ENCODE measurements around the gene TUBB. TPM values are rescaled to one million over a fixed set of nuclear protein-coding genes. Genes with fewer than 3 reads are reported as not detected.

The TUBB gene
- total and polyA plus RNA-seq, 9 of the 15 experiments (the other 6 are each of a cell fraction or from before 2014, with no cell fraction given), result 971 to 2,870 (median 1,478) TPM

DNA sequence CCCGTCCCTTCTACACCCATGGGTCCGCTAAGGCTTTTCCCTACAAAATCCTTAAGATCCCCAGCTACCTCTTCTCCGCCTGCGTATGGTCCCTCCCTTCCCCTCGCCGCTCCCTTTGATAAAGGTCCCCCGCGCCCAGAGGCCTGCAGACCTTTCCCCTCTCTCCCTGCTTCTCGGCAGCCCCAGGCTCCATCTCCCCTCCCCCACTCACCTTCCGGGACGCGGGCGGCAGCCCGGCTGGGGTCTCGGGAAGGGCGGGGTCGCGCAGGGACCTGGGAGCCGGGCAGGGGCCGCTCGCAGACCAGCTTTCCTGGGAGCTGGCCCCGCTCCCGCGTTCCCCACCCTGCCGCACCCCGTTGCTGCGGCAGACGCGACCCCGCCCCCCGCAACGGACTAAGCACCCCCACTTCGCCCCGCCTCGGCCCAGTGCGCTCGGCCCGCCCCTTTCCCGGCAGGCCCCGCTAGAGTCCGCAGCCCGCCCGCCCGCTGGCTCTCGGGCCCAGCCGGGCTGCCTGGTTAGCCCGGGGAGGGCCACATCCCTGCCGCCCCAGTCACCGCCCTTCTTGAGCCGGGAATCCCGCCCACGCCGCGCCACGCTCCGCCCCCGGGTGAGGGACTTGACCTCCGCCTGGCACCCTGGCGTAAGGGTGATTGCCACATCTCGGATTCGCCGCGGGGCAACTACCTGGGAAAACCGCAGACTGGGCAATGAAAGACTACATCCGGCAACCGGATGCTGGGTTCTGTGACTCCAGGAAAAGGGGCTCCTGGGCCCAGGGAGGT, 22.4 kb downstream of the TUBB start, which contains the start of gene FLOT1 (continued):
- TF ChIP-seq, protein P1, sequence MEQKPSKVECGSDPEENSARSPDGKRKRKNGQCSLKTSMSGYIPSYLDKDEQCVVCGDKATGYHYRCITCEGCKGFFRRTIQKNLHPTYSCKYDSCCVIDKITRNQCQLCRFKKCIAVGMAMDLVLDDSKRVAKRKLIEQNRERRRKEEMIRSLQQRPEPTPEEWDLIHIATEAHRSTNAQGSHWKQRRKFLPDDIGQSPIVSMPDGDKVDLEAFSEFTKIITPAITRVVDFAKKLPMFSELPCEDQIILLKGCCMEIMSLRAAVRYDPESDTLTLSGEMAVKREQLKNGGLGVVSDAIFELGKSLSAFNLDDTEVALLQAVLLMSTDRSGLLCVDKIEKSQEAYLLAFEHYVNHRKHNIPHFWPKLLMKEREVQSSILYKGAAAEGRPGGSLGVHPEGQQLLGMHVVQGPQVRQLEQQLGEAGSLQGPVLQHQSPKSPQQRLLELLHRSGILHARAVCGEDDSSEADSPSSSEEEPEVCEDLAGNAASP (IDR thresholded peaks at IDR 0.05), result no peak
- peak; percentile 84 for TF ChIP-seq ERF (CRISPR knock-in tag; IDR thresholded peaks at IDR 0.05)
- TF ChIP-seq EHMT2 (IDR thresholded peaks at IDR 0.05), result no peak
- TF ChIP-seq, protein P2, sequence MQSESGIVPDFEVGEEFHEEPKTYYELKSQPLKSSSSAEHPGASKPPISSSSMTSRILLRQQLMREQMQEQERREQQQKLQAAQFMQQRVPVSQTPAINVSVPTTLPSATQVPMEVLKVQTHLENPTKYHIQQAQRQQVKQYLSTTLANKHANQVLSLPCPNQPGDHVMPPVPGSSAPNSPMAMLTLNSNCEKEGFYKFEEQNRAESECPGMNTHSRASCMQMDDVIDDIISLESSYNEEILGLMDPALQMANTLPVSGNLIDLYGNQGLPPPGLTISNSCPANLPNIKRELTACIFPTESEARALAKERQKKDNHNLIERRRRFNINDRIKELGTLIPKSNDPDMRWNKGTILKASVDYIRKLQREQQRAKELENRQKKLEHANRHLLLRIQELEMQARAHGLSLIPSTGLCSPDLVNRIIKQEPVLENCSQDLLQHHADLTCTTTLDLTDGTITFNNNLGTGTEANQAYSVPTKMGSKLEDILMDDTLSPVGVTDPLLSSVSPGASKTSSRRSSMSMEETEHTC (IDR thresholded peaks at IDR 0.05), result no peak
- TF ChIP-seq, protein P3, sequence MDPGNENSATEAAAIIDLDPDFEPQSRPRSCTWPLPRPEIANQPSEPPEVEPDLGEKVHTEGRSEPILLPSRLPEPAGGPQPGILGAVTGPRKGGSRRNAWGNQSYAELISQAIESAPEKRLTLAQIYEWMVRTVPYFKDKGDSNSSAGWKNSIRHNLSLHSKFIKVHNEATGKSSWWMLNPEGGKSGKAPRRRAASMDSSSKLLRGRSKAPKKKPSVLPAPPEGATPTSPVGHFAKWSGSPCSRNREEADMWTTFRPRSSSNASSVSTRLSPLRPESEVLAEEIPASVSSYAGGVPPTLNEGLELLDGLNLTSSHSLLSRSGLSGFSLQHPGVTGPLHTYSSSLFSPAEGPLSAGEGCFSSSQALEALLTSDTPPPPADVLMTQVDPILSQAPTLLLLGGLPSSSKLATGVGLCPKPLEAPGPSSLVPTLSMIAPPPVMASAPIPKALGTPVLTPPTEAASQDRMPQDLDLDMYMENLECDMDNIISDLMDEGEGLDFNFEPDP (CRISPR knock-in tag; IDR thresholded peaks at IDR 0.05), result no peak
- TF ChIP-seq ZNF584 (CRISPR knock-in tag; IDR thresholded peaks at IDR 0.05; ENCODE audit: low read depth), result peak; percentile 74; the same call in 1 of the 2 replicates
- TF ChIP-seq, protein P4, sequence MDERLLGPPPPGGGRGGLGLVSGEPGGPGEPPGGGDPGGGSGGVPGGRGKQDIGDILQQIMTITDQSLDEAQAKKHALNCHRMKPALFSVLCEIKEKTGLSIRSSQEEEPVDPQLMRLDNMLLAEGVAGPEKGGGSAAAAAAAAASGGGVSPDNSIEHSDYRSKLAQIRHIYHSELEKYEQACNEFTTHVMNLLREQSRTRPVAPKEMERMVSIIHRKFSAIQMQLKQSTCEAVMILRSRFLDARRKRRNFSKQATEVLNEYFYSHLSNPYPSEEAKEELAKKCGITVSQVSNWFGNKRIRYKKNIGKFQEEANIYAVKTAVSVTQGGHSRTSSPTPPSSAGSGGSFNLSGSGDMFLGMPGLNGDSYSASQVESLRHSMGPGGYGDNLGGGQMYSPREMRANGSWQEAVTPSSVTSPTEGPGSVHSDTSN (CRISPR knock-in tag; IDR thresholded peaks at IDR 0.05; ENCODE audit: low read depth), result 0 out of 2 replicates have a peak, but pooled peaks have one; percentile 12
- TF ChIP-seq, protein P4 (tag; conservative IDR thresholded peaks at IDR 0.05; ENCODE audit: low read depth), result no peak
- TF ChIP-seq, protein P5, sequence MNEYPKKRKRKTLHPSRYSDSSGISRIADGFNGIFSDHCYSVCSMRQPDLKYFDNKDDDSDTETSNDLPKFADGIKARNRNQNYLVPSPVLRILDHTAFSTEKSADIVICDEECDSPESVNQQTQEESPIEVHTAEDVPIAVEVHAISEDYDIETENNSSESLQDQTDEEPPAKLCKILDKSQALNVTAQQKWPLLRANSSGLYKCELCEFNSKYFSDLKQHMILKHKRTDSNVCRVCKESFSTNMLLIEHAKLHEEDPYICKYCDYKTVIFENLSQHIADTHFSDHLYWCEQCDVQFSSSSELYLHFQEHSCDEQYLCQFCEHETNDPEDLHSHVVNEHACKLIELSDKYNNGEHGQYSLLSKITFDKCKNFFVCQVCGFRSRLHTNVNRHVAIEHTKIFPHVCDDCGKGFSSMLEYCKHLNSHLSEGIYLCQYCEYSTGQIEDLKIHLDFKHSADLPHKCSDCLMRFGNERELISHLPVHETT (CRISPR knock-in tag; conservative IDR thresholded peaks at IDR 0.05 in 1 of 2, IDR thresholded peaks at IDR 0.05 in 1 of 2), result peak in 1 of 2 experiments; percentile 4; a peak in 1 of 4 replicates
- TF ChIP-seq, protein P6, sequence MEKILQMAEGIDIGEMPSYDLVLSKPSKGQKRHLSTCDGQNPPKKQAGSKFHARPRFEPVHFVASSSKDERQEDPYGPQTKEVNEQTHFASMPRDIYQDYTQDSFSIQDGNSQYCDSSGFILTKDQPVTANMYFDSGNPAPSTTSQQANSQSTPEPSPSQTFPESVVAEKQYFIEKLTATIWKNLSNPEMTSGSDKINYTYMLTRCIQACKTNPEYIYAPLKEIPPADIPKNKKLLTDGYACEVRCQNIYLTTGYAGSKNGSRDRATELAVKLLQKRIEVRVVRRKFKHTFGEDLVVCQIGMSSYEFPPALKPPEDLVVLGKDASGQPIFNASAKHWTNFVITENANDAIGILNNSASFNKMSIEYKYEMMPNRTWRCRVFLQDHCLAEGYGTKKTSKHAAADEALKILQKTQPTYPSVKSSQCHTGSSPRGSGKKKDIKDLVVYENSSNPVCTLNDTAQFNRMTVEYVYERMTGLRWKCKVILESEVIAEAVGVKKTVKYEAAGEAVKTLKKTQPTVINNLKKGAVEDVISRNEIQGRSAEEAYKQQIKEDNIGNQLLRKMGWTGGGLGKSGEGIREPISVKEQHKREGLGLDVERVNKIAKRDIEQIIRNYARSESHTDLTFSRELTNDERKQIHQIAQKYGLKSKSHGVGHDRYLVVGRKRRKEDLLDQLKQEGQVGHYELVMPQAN (IDR thresholded peaks at IDR 0.05; ENCODE audit: borderline replicate concordance), result peak; percentile 50; the same call in 1 of the 2 replicates
- no peak for TF ChIP-seq MYBL2 (IDR thresholded peaks at IDR 0.05; ENCODE audit: low read depth)
- no peak for TF ChIP-seq MYBL2 (CRISPR knock-in tag; IDR thresholded peaks at IDR 0.05; ENCODE audit: borderline replicate concordance)

All from K562 (cell line).